ENCODE measurements around the gene PPP1R15A.
"Not testable (repeated sequence)": the region's sequence is repeated elsewhere in the genome, so short reads cannot be mapped to it uniquely, and the experiment has no call there.

Gene PPP1R15A

DNA sequence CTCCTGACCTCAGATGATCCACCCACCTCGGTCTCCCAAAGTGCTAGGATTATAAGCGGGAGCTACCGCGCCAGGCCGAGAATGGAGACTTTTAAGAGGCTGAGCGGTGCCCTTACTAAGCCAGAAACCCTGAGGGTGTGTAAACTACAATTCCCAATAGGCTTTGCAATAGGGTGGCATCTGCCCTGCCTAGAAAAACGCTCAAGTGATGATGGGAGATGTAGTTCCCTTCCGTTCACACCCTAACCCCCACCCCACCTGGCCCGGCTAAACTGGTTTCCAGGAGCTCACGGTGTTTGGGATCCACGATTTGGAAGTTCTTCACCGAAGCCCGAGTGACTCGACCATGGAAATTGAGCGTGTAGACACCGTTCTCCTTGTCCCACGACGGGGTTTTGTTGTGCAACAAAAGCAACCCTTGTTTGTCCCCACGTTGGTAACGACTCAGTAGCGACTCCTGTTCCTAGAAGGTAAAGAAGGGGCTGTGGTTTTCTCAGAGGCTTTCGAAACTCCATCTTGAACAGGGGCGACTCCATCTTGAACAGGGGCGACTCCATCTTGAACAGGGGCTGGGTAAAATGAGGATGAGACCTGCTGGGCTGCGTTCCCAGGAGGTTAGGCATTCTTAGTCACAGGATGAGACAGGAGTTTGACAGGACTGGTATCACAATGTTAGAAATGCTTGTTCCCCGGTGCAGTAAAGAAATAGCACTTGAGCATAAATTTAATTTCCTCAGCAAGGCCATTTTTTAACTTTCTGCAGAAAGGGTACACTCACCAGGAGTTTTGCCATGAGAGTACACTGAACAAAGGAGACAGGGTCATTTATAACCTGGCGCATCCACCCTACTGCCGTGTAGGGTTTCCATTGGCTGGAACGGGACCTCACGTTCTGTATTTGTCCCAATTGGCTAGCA lies 9.8 kb downstream of the PPP1R15A start:
- peak; percentile 27 for DNase-seq (ENCODE audit: low spot score)

DNA sequence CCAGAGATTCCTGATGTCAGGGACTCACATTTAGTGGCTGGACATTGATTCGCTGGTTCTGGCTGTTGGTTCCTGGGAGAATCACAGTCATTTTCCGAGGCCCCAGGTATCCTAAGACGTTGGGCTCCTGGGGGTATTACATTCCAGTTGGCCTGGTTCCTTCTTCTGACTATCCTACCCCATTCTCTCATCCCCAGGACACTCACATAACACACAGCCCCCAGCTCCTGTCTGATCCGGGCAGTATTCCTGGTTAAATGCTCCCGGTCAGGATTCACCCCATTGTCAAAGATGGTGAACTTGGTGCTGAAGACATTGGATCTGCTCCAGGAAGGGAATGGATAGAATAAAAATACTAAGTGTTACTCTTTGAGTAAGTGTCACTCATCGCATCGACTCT lies 11.5 kb downstream of the PPP1R15A start:
- DNase-seq (ENCODE audit: low spot score), result no peak

DNA sequence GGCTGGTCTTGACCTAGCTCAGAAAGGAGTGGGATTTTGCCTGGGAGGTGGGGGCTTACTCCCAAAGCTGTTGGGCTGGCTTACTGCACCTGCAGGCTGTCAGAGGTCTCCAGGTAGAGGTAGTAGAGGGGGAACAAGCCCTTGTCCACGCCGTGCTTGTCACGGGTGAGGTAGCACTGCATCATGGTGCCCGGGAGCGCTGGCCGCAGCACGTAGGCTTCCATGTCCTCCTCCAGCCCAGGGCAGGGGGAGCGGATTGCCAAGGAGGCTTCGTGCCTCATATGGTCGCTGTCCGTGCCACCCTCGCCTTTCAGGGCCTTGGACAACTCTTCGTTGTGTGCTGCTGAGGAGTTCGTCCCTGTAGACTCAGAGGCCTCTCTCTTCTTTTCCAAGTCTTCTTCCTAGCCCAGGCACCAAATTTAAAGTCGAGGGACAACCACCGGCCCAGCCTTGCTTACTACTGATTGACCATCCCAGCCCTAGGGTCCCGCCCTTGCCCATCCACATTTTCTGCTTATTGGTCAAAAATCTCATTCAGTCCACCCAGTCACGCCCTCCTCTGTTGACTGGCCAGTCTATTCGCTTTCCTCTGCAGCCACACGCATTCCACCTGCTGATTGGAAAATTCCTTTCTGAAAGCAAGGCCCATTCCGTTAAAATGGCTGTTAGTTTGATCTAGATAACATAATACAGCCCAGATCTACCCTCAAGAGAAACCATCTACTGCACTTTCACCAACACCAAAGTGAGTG lies 15.8 kb downstream of the PPP1R15A start:
- no peak for DNase-seq (ENCODE audit: low spot score)

DNA sequence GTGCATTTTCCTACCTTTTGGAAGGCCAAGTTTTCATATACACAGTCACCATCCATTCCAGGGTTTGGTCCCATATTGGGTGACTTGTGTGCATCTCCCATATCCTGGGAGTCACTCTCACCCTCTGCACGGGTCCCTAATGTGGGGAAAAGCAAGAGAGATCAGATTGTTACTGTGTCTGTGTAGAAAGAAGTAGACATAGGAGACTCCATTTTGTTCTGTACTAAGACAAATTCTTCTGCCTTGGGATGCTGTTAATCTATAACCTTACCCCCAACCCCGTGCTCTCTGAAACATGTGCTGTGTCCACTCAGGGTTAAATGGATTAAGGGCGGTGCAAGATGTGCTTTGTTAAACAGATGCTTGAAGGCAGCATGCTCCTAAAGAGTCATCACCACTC lies 17.3 kb downstream of the PPP1R15A start:
- not testable (repeated sequence) for DNase-seq (ENCODE audit: low spot score)

DNA sequence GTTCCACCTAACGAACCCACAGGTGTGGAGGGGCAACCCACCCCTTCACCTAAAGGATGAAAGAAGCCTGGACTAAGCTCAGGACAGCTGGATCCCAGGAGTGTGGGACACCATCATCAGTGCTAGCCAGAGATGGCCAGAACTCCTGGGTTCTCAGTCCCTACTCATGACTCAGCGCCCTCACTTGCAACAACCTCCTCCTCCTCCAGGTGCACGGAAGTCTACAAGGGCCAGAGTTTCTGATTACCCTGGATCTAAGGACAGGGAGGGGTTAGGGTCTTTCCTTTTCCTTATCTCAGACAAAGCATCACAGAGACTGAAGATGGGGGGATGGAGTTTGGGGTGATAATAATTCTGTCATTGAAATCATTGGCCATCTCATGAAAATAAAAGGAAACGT lies 18.3 kb downstream of the PPP1R15A start:
- DNase-seq (ENCODE audit: low spot score), result no peak

DNA sequence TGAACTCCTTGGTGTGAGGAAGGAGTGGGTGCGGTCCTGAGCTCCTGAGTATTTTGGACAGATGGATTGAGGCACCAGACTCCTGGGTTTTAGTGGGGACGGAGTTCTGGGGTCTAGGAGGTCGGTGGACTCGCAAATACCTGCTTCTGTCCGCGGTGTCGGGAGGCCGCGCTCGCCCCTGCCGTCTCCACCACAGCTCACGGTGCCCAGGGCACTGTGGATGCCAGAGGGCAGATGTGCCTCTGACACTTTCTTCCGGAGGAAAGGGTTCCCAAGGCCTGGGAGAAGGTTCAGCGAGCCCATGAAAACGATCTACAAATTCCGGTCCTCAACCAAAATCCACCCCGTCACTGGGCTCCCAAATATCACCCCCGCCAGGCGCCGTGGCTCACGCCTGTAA lies 23.0 kb downstream of the PPP1R15A start:
- no peak for DNase-seq (ENCODE audit: low spot score)

DNA sequence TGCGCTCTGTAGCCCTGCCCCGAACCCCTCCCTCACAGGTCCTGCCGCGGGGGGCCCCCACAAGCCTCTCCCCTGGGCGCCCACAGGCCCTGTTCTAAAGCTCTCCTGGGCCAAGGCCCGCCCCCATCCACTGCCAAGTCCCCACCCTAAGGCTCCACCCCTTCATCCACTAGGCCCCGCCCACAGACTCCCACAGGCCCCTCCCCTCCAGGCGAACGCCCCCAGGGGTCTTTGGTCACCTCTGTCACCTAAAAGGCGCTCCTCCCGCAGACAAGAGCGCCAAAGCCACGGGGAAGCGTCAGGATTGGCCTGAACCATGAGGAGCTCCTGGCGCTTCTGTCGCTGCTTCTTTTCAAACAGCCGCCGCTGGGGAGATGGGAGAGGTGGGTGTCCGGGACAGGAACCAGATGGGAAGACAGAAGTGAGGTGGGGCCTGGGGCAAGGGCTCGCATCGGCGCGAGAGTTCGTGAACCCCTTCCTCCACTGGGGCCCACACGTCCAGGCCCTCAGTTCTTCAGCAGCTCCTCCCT lies 24.0 kb downstream of the PPP1R15A start:
- no peak for DNase-seq (ENCODE audit: low spot score)

DNA sequence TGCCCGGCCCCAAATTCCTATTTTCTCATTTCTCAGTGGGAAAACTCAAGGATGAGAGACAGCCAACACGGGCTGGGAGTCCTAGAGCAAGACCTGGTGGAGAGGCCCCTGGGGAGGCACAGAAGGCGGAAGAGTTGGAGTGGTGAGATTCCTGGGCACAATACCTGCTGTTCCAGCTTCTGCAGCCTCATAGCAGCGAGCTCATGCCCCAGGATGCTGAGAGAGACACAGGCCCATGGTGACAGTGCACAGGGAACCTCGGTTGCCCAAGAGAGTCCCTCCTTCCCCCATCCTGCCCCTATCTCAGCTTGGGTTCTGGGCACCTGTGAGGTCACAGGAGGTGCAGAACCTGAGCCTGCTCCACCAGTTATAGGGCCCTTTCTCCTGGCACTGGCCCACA lies 25.0 kb downstream of the PPP1R15A start:
- DNase-seq (ENCODE audit: low spot score), result no peak

DNA sequence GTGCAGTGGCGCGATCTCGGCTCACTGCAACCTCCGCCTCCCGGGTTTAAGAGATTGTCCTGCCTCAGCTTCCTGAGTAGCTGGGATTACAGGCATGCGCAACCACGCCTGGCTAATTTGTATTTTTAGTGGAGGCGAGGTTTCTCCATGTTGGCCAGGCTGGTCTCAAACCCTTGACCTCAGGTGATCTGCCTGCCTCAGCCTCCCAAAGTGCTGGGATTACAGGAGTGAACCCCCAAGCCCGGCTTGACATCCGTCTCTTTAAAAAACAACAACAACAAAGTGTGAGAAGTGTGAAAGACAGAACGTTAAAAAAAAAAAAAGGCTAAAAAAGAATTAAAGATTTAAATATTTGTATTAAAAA lies 27.1 kb downstream of the PPP1R15A start:
- not testable (repeated sequence) for DNase-seq (ENCODE audit: low spot score)

DNA sequence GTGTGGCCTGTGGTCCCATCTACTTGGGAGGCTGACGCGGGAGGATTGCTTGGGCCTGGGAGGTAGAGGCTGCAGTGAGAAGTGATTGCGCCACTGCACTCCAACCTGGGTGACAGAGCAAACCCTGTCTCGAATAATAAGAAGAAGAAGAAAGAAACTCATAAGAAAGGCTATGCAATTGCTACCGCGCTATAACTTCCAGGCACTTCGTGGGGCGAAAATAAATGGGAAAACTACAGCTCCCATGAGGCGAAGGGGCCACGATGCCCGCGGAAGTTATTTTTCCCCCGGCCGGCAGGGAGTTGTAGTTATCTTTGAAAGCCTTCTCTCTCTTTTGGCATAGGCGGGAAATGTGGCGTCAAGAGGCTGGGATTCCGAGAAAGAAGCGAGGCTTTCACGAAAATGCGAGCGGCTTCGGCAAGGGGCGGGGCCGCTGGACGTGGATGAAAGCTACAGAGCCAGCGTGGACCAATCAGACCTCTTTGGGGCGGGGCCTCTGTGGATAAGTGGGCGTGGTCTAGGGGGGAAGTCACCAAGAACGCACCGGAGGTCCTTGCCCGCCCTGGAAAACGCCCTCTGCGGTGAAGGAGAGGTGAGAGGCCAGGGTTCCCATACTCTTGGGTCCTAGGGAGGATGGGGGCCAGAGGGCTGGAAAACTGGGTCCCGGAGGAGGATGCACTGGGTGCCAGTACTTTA lies 27.7 kb downstream of the PPP1R15A start, which contains the start of gene NUCB1:
TSS of gene NUCB1 (plus strand) at position 532 of the 696 bp plus-strand sequence. CDS start 485 bp downstream, outside the sequence.
- peak; percentile 100 for DNase-seq (ENCODE audit: low spot score)

DNA sequence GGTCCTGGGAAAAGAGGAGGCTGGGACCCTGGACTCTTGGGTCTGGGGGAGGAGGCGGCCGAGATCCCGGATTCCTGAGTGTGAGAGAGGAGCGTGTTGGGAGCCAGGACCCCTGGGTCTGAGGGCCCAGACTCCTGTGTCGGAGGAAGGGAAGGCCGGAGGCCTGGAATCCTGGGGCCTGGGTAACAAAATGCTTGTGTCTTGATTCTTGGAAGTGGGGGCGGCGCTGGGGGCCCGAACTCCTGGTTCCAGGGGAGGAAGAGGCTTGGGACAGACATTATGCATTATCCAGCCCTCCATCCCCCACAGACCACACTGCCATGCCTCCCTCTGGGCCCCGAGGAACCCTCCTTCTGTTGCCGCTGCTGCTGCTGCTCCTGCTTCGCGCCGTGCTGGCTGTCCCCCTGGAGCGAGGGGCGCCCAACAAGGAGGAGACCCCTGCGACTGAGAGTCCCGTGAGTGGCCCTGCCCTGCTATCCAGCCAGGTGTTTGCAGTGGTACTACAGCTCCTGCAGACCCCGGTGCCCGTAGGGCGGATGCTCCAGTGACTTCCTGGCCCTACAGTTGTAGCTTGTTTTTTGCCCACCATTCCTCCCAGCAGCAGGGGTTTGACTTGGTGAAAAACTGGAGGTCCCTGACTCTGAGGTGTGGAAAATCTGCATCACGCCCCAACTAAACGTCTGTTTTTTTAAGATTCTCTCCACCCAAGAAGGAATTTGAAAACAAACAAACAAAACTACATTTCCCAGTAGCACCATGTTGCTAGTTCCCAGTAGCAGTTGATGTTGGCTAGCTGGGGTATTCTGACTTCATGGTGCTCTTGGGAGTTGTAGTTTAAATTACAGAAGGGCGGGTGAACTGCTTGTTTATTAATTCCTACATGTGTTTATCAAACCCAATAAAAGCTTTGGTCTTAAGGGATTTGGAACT lies 28.5 kb downstream of the PPP1R15A start:
- peak; percentile 47 for DNase-seq (ENCODE audit: low spot score)

DNA sequence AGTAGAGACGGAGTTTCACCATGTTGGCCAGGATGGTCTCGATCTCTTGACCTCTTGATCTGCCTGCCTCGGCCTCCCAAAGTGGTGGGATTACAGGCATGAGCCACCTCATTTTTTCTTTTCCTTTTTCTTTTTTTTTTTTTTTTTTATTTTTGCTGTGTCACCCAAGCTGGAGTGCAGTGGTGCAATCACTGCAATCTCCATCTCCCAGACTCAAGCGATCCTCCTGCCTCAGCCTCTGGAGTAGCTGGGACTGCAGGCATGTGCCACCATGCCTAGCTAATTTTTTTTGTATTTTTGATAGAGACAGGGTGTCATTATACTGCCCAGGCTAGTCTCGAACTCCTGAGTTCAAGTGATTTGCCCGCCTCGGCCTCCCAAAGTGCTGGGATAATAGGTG lies 30.1 kb downstream of the PPP1R15A start:
- DNase-seq (ENCODE audit: low spot score), result not testable (repeated sequence)

DNA sequence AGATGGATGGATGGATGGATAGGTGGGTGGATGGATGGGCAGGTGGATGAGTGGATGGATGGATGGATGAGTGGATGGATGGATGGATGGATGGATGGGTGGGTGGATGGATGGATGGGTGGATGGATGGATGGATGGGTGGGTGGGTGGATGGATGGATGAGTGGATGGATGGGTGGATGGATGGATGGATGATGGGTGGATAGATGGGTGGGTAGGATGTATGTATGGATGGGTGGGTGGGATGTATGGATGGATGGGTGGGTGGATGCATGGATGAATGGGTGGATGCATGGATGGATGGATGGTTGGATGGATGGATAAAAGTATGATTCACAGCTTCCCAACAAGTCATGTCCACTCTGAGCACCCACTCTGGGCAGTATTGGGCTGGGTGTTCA lies 31.6 kb downstream of the PPP1R15A start:
- not testable (repeated sequence) for DNase-seq (ENCODE audit: low spot score)

DNA sequence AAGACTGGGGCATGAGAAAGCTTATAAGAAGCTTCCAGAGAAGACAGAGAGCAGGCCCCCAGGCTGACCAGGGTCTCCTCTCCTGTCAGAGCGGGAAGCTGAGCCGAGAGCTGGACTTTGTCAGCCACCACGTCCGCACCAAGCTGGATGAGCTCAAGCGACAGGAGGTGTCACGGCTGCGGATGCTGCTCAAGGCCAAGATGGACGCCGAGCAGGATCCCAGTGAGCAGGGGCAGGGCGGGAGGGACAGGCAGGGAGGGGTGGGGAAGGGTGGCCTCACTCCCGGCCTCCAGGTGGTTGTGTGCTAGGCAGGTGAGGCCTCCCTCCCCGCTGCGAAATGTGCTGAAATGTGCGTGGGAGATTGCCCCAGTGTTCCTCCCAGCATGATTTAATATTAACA lies 33.4 kb downstream of the PPP1R15A start:
- DNase-seq (ENCODE audit: low spot score), result no peak

DNA sequence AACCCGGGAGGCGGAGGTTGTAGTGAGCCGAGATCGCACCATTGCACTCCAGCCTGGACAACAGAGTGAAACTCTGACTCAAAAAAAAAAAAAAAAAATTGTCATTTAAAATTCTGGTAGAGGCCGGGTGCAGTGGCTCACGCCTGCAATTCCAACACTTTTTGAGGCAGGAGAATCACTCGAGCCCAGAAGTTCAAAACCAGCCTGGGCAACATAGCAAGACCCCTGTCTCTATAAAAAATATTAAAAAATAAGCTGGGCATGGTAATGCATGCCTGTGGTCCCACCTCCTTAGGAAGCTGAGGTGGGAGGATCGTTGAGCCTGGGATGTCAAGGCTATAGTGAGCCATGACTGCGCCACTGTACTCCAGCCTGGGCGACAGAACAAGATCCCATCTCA lies 34.1 kb downstream of the PPP1R15A start:
- DNase-seq (ENCODE audit: low spot score), result no peak

DNA sequence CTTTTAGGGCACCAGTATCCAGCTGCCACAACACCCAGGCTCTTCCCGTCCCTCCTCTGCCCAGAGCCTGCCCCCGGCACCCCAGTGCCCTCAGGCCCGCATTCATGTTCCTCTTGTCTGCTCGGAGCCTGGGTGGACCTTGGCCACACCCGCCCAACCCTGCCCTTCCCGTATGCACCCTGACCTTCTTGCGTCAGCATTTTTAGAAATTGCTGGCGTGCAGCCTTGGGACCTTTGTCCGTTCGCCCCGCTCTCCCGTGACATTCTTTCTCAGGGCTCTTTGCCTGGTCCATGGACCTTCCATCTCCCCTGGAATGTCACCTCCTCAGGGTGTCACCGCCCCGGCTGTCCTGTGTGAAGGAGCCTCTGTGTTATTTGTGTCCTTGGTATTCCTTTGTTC lies 35.5 kb downstream of the PPP1R15A start:
- DNase-seq (ENCODE audit: low spot score), result no peak

DNA sequence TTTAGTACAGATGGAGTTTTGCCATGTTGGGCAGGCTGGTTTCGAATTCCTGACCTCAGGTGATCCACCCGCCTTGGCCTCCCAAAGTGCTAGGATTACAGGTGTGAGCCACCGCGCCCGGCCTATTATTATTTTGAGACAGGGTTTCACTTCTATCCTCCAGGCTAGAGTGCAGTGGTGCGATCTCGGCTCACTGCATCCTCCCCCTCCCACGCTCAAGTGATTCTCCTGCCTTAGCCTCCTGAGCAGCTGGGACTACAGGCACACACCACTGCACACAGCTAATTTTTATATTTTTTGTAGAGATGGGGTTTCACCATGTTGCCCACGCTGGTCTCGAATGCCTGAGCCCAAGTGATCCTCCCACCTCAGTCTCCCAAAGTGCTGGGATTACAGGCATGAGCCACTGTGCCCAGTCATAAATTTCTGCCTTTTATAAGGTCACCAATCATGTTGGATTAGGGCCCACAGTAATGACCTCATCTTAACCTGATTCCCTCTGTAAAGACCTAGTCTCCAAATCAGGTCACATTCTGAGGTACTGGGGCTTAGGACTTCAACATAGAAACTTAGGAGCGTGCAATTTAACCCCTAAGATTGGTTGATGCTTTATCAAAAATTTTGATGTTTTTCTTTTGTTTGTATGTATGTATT lies 37.3 kb downstream of the PPP1R15A start:
- DNase-seq (ENCODE audit: low spot score), result not testable (repeated sequence)

DNA sequence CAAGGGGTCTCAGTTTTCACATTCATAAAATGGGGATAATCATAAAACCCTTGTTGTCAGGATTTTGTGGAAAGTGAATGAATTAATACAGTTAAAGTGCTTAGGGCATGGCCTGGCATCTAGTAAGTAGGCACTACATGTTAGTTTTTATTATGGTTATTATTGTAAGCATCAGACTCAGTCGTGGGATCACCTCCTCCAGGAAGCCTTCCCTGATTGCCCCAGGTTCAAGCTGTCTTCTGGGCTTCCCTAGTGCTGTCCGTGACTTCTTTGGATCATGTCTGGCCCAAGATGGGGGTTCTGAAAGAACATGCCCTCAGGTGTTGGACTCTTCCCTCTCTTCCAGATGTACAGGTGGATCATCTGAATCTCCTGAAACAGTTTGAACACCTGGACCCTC lies 38.6 kb downstream of the PPP1R15A start:
- no peak for DNase-seq (ENCODE audit: low spot score)

DNA sequence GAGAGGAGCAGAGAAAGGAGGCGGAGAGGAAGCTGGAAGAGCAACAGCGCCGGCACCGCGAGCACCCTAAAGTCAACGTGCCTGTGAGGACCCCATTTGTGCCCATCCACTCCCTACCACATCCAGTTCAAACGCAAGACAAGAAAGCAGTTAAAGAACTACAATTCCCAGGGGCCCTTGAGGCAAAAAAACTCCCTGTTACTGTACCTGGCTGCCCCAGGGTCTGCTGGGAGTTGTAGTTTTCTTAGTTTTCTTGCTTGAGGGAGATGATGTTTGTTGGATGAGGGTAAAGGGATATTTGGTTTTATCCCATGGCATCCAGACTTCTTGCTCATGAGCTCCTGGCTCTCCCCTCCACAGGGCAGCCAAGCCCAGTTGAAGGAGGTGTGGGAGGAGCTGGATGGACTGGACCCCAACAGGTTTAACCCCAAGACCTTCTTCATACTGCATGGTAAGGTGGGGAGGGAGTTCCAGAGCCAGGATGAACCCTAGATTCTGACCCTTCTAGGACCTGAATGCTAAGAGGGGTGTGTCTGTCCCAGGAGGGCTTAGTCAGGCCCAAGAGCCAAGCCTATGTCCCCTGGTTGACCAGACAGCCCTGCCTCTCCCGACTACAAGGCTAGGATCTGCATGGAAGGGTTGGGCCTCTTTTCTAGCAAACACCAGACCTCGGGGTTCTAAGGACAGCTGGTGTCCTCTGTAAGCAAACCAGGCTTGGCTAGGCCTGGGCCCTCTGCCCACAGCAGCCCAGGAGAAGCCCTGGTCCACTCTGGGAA lies 41.1 kb downstream of the PPP1R15A start:
- peak; percentile 19 for DNase-seq (ENCODE audit: low spot score)

DNA sequence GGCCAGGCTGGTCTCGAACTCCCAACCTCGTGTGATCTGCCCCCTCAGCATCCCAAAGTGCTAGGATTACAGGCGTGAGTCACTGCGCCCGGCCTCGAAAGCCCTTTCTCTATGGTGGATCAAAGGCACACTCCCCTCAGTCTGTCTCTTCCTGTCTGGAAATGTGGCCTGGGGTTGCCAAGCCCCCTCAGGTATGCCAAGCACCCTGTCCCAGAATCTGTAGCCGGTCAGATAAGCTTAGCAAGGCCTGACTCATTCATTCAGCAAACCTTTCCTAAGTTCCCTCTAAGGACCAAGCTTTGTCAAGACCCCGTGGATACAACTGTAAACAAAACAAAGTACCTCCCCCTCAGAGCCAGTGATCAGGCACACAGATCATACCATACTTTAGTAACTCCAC lies 42.0 kb downstream of the PPP1R15A start:
- no peak for DNase-seq (ENCODE audit: low spot score)
